PC-9 (cell line): ENCODE results near the gene UVSSA.

Experiments used
- CTCF ChIP-seq: fragments of 200-600 bp; sonication (generic); conservative IDR thresholded peaks from 2 replicates; pipeline ENCODE4 v1.6.1; 2017; ENCODE audit warnings: mixed run types, antibody characterized with exemption, mild to moderate bottlenecking, moderate library complexity
- EZH2 ChIP-seq: fragments of 200-600 bp; sonication (generic); IDR thresholded peaks from 2 replicates; pipeline ENCODE4 v1.8.0; 2017; ENCODE audit warnings: antibody characterized with exemption, low read depth

DNA sequence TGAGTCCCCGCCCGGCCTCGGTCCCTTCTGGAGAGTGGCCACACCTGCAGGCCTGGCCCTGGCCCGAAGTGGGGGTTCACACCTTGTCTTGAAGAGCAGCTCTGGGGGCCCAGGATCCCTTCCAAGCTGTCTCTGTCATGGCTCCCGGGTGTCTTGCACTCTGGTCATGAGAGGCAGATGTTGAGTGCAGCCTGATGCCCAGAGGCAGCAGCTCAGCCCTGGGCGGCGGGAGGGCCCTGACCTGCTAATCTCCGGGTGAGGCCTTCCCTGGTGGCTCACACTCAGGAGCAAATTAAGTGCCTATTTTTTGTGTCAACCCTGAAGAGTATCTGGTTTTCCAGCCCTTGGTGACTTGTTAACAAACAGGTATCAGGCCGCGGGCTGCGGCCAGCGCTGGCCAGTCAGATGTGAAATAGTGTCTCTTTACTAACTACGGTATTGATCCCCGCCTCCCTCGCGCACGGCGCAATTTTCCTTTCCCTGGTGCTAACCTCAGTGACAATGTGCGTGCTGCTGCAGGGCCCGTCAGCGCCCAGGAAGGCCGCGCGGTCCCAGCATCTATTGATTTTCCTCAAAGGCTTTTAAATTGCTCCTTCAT lies 35.0 kb downstream of the UVSSA start:
- TF ChIP-seq CTCF: no peak
- no peak for TF ChIP-seq EZH2
